Trophoblast cell (in vitro differentiated cells and primary cell): ENCODE results near the gene CAMK1D.

Experiments
- DNase-seq, 2 donors: peaks; one replicate each; pipeline ENCODE4 v3.0.0-alpha.2; 2016
- H2AFZ ChIP-seq: 2 replicates; pipeline ENCODE4 v1.6.1; 2013; ENCODE audit warnings: low read length, moderate library complexity, mild to moderate bottlenecking; ENCODE audit not compliant: insufficient read depth, poor library complexity
- H2AK5ac ChIP-seq: 2 replicates; pipeline ENCODE4 v1.6.1; 2013; ENCODE audit warnings: mild to moderate bottlenecking, low read length
- H2BK120ac ChIP-seq: 2 replicates; pipeline ENCODE4 v1.6.1; 2013; ENCODE audit warnings: low read length, mild to moderate bottlenecking, moderate library complexity; ENCODE audit not compliant: insufficient read depth, poor library complexity
- H2BK12ac ChIP-seq: 2 replicates; pipeline ENCODE4 v1.6.1; 2013; ENCODE audit warnings: mild to moderate bottlenecking, low read length, moderate library complexity
- H2BK5ac ChIP-seq: 2 replicates; pipeline ENCODE4 v1.6.1; 2013; ENCODE audit warnings: low read length, low read depth, moderate library complexity, mild to moderate bottlenecking; ENCODE audit not compliant: poor library complexity
- H3K14ac ChIP-seq: 2 replicates; pipeline ENCODE4 v1.6.1; 2013; ENCODE audit warnings: mild to moderate bottlenecking, low read length
- H3K18ac ChIP-seq: 2 replicates; pipeline ENCODE4 v1.6.1; 2013; ENCODE audit warnings: mild to moderate bottlenecking, low read length
- H3K23ac ChIP-seq: 2 replicates; pipeline ENCODE4 v1.6.1; 2013; ENCODE audit warnings: low read length
- H3K27ac ChIP-seq: 2 replicates; pipeline ENCODE4 v1.5.1; 2013; ENCODE audit warnings: low read depth, mild to moderate bottlenecking, inconsistent platforms, low read length, moderate library complexity
- H3K27me3 ChIP-seq: 2 replicates; pipeline ENCODE4 v1.6.1; 2013; ENCODE audit warnings: inconsistent platforms, mild to moderate bottlenecking, low read length, moderate library complexity; ENCODE audit not compliant: insufficient read depth
- H3K36me3 ChIP-seq, 2 experiments: 1 replicate in 1 of 2; 2 replicates in 1 of 2; pipeline ENCODE4 v1.6.1; 2013; ENCODE audit warnings: low read length in 2 of 2, mild to moderate bottlenecking in 2 of 2, moderate library complexity in 1 of 2; ENCODE audit not compliant: insufficient read depth in 2 of 2, control insufficient read depth in 1 of 2
- H3K4ac ChIP-seq: 2 replicates; pipeline ENCODE4 v1.6.1; 2013; ENCODE audit warnings: low read depth, mild to moderate bottlenecking, low read length, moderate library complexity
- H3K4me1 ChIP-seq, 2 experiments: 1 replicate in 1 of 2; 2 replicates in 1 of 2; pipeline ENCODE4 v1.6.1; 2013; ENCODE audit warnings: low read length in 2 of 2, mild to moderate bottlenecking in 2 of 2, moderate library complexity in 1 of 2; ENCODE audit not compliant: insufficient read depth in 2 of 2, control insufficient read depth in 1 of 2
- H3K4me2 ChIP-seq: 2 replicates; pipeline ENCODE4 v1.6.1; 2013; ENCODE audit warnings: inconsistent platforms, mild to moderate bottlenecking, low read length, moderate library complexity
- H3K4me3 ChIP-seq: 2 replicates; pipeline ENCODE4 v1.5.1; 2013; ENCODE audit warnings: mild to moderate bottlenecking, low read depth, low read length, inconsistent platforms
- H3K79me1 ChIP-seq: one replicate; pipeline ENCODE4 v1.6.1; 2013; ENCODE audit warnings: low read length
- H3K79me2 ChIP-seq: 2 replicates; pipeline ENCODE4 v1.6.1; 2013; ENCODE audit warnings: low read length, mild to moderate bottlenecking; ENCODE audit not compliant: control insufficient read depth, insufficient read depth, poor library complexity
- H3K9ac ChIP-seq: 2 replicates; pipeline ENCODE4 v1.6.1; 2013; ENCODE audit warnings: mild to moderate bottlenecking, low read length
- H3K9me3 ChIP-seq: 2 replicates; pipeline ENCODE4 v1.6.1; 2013; ENCODE audit warnings: low read depth, mild to moderate bottlenecking, control low read depth, inconsistent platforms, low read length; ENCODE audit not compliant: insufficient read depth
- H4K12ac ChIP-seq: 2 replicates; pipeline ENCODE4 v1.6.1; 2013; ENCODE audit warnings: low read depth, mild to moderate bottlenecking, low read length, moderate library complexity
- H4K8ac ChIP-seq: 2 replicates; pipeline ENCODE4 v1.6.1; 2013; ENCODE audit warnings: low read depth, mild to moderate bottlenecking, low read length, moderate library complexity
- H4K91ac ChIP-seq: one replicate; pipeline ENCODE4 v1.6.1; 2013; ENCODE audit warnings: low read depth, mild to moderate bottlenecking, low read length, moderate library complexity
- WGBS: extraction: QIAGEN DNeasy Blood & Tissue Kit; methylation state at CpG from one replicate; pipeline ENCODE4 v1.1.7; 2013; ENCODE audit warnings: missing lambda C conversion rate; ENCODE audit not compliant: insufficient read length, insufficient coverage; ENCODE audit errors: extremely low coverage; 5-methylcytosine and 5-hydroxymethylcytosine counted together

Gene CAMK1D

DNA sequence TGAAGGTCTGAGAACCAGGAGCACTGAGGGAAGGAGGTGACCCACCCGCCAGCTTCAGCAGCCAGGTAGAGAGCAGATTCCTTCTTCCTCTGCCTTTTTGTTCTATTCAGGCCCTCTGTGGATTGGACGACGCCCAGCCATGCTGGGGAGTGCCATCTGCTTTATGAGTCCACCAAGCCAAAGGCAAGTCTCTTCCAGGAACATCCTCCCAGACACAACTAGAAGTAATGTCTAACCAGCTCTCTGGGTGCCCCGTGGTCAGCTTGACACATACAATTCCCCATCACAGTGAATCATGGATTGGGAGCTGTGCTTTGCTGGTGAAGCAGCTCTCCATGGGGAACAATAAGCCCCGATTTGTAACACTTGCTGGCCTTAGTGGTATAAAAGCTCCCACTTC lies 526.9 kb downstream of the CAMK1D start:
- no peak overlapping the region for H3K23ac ChIP-seq
- H4K12ac ChIP-seq: no peak overlapping the region
- WGBS: no CpG with 5 or more reads among the region's 5 CpGs

DNA sequence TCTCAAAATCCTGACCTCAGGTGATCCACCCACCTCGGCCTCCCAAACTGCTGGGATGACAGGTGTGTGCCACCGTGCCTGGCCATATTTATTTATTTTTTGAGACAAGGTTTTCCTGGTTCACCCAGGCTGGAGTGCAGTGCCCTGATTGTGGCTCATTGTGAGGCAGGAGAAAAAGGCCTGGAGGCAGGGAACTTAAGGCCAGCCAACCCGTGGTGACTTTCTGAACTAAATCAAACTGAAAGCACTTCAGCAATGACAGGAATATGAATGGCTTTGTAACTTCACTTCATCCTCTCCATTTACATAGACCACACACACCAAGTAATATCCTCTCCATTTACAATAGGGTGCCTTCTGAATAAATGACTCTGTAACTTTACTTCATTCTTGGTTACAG lies 527.8 kb downstream of the CAMK1D start:
- no peak overlapping the region for H3K14ac ChIP-seq
- no peak overlapping the region for H4K91ac ChIP-seq
- H2AFZ ChIP-seq: no peak overlapping the region
- no peak overlapping the region for H3K4me3 ChIP-seq
- H2BK5ac ChIP-seq: no peak overlapping the region
- H3K4me1 ChIP-seq: no peaks in the 10 kb centered on the region
- no peak overlapping the region for H4K8ac ChIP-seq
- H3K9ac ChIP-seq: no peak overlapping the region
- H3K36me3 ChIP-seq: no peaks in the 10 kb centered on the region
- H3K4me2 ChIP-seq: no peak overlapping the region
- H3K27ac ChIP-seq: no peak overlapping the region
- no peak overlapping the region for H3K4ac ChIP-seq
- H3K9me3 ChIP-seq: no peaks in the 10 kb centered on the region
- H3K79me1 ChIP-seq: no peaks in the 10 kb centered on the region
- no peaks in the 10 kb centered on the region for H3K79me2 ChIP-seq
- H2BK12ac ChIP-seq: no peak overlapping the region
- no peak overlapping the region for H3K18ac ChIP-seq
- no peak overlapping the region for H2BK120ac ChIP-seq
- H4K12ac ChIP-seq: no peak overlapping the region
- peak; percentile 32 to 33 for DNase-seq
- no peak overlapping the region for H3K23ac ChIP-seq
- H3K27me3 ChIP-seq: no peaks in the 10 kb centered on the region
- no peak overlapping the region for H2AK5ac ChIP-seq
- WGBS: no CpG with 5 or more reads among the region's 3 CpGs

More for the DNA sequence above, 526.9 kb downstream of the CAMK1D start:
- no peaks in the 10 kb centered on the region for H3K27me3 ChIP-seq
- H3K4ac ChIP-seq: no peak overlapping the region
- H3K79me2 ChIP-seq: no peaks in the 10 kb centered on the region
- H2AFZ ChIP-seq: no peak overlapping the region
- H3K9ac ChIP-seq: no peak overlapping the region
- no peak overlapping the region for H2AK5ac ChIP-seq
- H3K4me3 ChIP-seq: no peak overlapping the region
- H3K18ac ChIP-seq: no peak overlapping the region
- H3K27ac ChIP-seq: no peak overlapping the region
- no peak overlapping the region for H4K91ac ChIP-seq
- H2BK5ac ChIP-seq: no peak overlapping the region
- H2BK120ac ChIP-seq: no peak overlapping the region
- H2BK12ac ChIP-seq: no peak overlapping the region
- no peak overlapping the region for H4K8ac ChIP-seq
- no peaks in the 10 kb centered on the region for H3K9me3 ChIP-seq
- H3K36me3 ChIP-seq: no peaks in the 10 kb centered on the region
- H3K79me1 ChIP-seq: no peaks in the 10 kb centered on the region
- no peak overlapping the region for H3K4me2 ChIP-seq
- no peaks in the 10 kb centered on the region for H3K4me1 ChIP-seq
- no peak overlapping the region for H3K14ac ChIP-seq
- no peak for DNase-seq

GRCh38 chr10:12880423-12880822 lies 531.1 kb downstream of the CAMK1D start:
- no peak overlapping the region for H4K91ac ChIP-seq
- H3K23ac ChIP-seq: no peak overlapping the region
- no peak overlapping the region for H3K27ac ChIP-seq
- no peaks in the 10 kb centered on the region for H3K79me1 ChIP-seq
- no peaks in the 10 kb centered on the region for H3K4me1 ChIP-seq
- H3K36me3 ChIP-seq: no peaks in the 10 kb centered on the region
- no peak overlapping the region for H2BK120ac ChIP-seq
- H3K4me2 ChIP-seq: no peak overlapping the region
- no peak overlapping the region for H4K12ac ChIP-seq
- no peak overlapping the region for H3K9ac ChIP-seq
- no peak overlapping the region for H3K4ac ChIP-seq
- H3K14ac ChIP-seq: no peak overlapping the region
- H3K9me3 ChIP-seq: no peaks in the 10 kb centered on the region
- no peak overlapping the region for H2AFZ ChIP-seq
- no peak overlapping the region for H2BK12ac ChIP-seq
- H3K18ac ChIP-seq: no peak overlapping the region
- H2AK5ac ChIP-seq: no peak overlapping the region
- H3K27me3 ChIP-seq: no peaks in the 10 kb centered on the region
- DNase-seq: no peak
- H3K79me2 ChIP-seq: no peaks in the 10 kb centered on the region
- no peak overlapping the region for H4K8ac ChIP-seq
- no peak overlapping the region for H3K4me3 ChIP-seq
- no peak overlapping the region for H2BK5ac ChIP-seq

DNA sequence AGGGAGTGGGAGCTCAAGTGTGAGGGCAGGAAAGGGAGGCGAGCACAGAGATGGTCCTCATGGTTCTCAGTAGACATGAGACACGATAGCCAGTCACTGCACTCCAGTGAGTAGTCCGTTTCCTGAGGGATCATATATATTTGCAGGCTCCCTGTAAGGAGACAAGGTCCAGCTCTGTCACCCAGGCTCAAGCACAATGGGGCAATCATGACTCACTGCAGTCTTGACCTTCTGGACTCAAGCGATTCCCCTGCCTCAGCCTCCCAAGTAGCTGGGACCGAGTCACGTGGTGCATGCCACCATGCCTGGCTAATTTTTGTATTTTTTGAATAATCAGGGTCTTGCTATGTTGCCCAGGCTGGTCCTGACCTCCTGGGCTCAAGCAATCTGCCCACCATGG lies 535.5 kb downstream of the CAMK1D start:
- H4K91ac ChIP-seq: no peak overlapping the region
- H3K27ac ChIP-seq: no peak overlapping the region
- H2AFZ ChIP-seq: no peak overlapping the region
- no peak overlapping the region for H2BK120ac ChIP-seq
- H3K14ac ChIP-seq: no peak overlapping the region
- H3K79me2 ChIP-seq: no peaks in the 10 kb centered on the region
- H3K4me3 ChIP-seq: no peak overlapping the region
- WGBS: no CpG with 5 or more reads among the region's 6 CpGs
- H3K79me1 ChIP-seq: no peaks in the 10 kb centered on the region
- H3K9me3 ChIP-seq: peaks cover 1% of the 10 kb centered on the region
- H3K4ac ChIP-seq: no peak overlapping the region
- no peak overlapping the region for H2BK12ac ChIP-seq
- no peak overlapping the region for H3K18ac ChIP-seq
- DNase-seq: no peak
- no peak overlapping the region for H3K9ac ChIP-seq
- no peak overlapping the region for H3K23ac ChIP-seq
- no peak overlapping the region for H2AK5ac ChIP-seq
- no peak overlapping the region for H4K8ac ChIP-seq
- no peaks in the 10 kb centered on the region for H3K4me1 ChIP-seq
- H3K36me3 ChIP-seq: no peaks in the 10 kb centered on the region
- no peak overlapping the region for H4K12ac ChIP-seq
- no peak overlapping the region for H2BK5ac ChIP-seq
- no peak overlapping the region for H3K4me2 ChIP-seq
- H3K27me3 ChIP-seq: no peaks in the 10 kb centered on the region
